Raji (cell line): ENCODE results near the gene HPSE2.

Experiments used
- POLR2A ChIP-seq: IDR thresholded peaks from 2 replicates; pipeline ENCODE4 v1.6.1; 2011; ENCODE audit warnings: low read depth, low read length, control low read depth; ENCODE audit not compliant: insufficient read depth

HPSE2 gene

GRCh38 chr10:99235658-99236626 is at the start of gene HPSE2:
TSS of gene HPSE2 (minus strand) at chr10:99235852.
- TF ChIP-seq POLR2A = no peak

GRCh38 chr10:99280472-99280871 is 44.8 kb upstream of the HPSE2 start:
- TF ChIP-seq POLR2A = no peak

- TF ChIP-seq POLR2A = no peak
These were observed 44.0 kb upstream of the HPSE2 start for GRCh38 chr10:99279626-99280111.

DNA sequence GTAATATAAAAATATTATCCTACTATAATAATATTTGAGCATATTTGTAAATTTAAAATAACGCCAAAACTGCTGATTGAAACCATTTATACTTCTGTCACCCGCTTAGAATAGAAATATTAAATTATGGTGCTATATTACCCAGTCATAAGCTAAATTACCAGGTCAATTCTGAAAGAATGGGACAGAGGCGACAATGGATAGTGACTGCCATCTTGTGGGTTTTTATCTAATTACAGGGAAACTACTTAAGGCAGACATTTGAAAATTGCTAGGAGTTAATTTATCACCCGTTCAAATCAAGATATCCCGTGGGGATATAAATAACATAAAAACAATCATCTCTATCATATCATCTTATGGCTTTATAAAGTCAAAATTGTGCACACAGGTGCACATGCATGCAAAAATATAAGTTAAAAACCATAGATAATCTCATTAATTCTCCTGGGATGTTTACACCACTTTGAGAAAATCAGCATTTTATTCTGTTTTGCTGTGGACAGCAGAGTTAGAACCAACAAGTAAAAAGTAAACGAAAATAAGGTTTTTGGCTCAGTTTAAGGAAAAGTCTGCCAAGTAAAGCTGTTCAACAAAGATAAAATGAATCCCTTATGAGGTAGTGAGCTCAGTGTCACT is 41.3 kb upstream of the HPSE2 start:
- TF ChIP-seq POLR2A = no peak

GRCh38 chr10:99266383-99266782 is 30.7 kb upstream of the HPSE2 start:
- no peak for TF ChIP-seq POLR2A

DNA sequence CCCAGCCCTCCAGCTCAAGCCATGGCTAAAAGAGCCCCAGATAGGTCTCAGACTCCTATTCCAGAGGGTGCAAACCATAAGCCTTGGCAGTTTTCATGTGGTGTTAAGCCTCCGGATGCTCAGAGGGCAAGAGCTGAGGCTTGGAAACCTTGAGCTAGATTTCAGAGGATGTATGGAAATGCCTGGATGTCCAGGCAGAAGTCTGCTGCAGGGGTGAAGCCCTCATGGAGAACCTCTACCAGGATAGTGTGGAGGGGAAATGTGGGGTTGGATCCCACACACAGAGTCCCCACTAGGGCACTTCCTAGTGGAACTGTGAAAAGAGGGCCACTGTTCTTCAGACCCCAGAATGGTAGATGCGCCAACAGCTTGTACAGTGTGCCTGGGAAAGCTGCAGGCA is 13.2 kb upstream of the HPSE2 start:
- TF ChIP-seq POLR2A = no peak

- TF ChIP-seq POLR2A = no peak
These were observed 1.1 kb upstream of the HPSE2 start for GRCh38 chr10:99236627-99237309.

GRCh38 chr10:99234791-99235657 is 628 bp downstream of the HPSE2 start:
- no peak for TF ChIP-seq POLR2A

GRCh38 chr10:99234041-99234790 is 1.4 kb downstream of the HPSE2 start:
- no peak for TF ChIP-seq POLR2A

GRCh38 chr10:99233689-99234037 is 2.0 kb downstream of the HPSE2 start:
- TF ChIP-seq POLR2A = no peak

GRCh38 chr10:99233000-99233688 is 2.5 kb downstream of the HPSE2 start:
- no peak for TF ChIP-seq POLR2A

GRCh38 chr10:99232360-99232999 is 3.2 kb downstream of the HPSE2 start:
- TF ChIP-seq POLR2A = no peak

DNA sequence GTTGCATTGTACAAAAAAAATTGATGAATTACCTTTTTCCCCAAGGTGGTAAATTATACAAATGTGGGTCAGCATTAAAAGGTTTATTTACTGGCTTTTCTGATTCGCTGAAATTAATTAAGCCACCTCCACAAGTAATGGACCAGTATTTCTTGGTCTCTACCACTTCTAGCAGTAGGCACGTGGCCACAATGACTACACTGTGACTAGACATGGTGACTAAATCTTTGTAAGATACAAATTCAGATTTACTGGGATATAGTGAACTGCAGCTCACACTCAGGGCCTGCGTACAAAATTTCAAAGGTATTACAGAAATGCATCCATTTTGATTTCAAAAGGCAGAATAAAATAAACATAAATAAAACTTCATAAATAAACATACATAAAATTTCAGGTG is 10.9 kb downstream of the HPSE2 start:
- no peak for TF ChIP-seq POLR2A
